Ishikawa (cell line): ENCODE data around the gene ADAP1.

ENCODE experiments used
- NFIC ChIP-seq: IDR thresholded peaks from 2 replicates; pipeline ENCODE4 v1.6.1; 2012
- RAD21 ChIP-seq: IDR thresholded peaks from 2 replicates; pipeline ENCODE4 v1.6.1; 2012; ENCODE audit warnings: low read depth
- TAF1 ChIP-seq: IDR thresholded peaks from 2 replicates; pipeline ENCODE4 v1.6.1; 2012; ENCODE audit warnings: low read depth, mild to moderate bottlenecking
- TCF12 ChIP-seq: IDR thresholded peaks from 2 replicates; pipeline ENCODE4 v1.6.1; 2012; ENCODE audit warnings: low read depth

- TF ChIP-seq RAD21: no peak
- TF ChIP-seq TAF1: no peak
- no peak for TF ChIP-seq TCF12
- no peak for TF ChIP-seq NFIC
These were observed 22.4 kb downstream of the ADAP1 start for GRCh38 chr7:931871-932650.
